Dedifferentiated amniotic fluid mesenchymal stem cell (primary cell): ENCODE measurements around the gene DDX1.
A peak's percentile ranks its signal among the peaks of the same experiment; 100 is the strongest.

Experiments used
- DNase-seq: peaks from one replicate; pipeline ENCODE4 v3.0.0-alpha.2; 2016; ENCODE audit errors: extremely low spot score

DDX1 gene

DNA sequence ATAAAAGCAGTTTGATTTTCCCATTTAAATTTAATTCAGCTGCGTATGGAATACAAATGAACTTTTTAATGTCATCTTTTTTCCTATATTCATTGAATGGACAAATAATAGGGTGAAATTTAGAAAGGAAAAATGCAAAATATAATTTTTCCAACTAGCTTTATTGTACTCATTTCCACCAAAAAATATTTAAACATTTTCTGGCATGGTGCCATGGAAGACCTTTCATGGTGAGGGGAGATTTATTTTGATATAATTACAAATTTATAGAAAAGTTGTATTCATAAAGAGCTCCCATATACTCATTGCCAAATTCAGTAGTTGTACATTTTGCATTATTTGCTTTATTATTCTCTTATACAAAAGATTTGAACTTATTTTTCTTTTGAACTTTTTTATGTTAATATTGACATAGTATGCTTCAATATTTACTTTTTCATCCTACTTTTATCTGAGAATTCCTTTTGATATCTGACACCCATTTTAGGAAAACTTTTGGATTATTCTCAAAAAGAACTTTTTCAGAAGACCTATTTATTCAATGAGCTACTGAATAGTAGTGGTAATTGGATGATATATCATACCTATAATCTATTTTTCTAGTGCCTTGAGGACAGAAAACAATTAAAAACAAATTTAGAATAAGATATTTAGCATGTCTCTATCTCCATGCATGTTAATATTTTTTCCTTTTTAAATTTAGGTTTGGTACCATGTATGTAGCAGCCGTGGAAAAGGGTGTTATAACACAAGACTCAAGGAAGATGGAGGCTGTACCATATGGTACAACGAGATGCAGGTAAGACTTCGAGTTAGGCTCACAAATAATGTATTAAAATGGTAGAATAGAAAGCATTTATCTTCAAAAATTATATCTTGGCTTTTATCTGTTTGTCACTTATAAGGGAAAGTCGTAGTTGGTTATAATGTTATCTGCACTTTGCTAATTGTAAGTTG is 37.5 kb downstream of the DDX1 start:
- DNase-seq, result no peak

DNA sequence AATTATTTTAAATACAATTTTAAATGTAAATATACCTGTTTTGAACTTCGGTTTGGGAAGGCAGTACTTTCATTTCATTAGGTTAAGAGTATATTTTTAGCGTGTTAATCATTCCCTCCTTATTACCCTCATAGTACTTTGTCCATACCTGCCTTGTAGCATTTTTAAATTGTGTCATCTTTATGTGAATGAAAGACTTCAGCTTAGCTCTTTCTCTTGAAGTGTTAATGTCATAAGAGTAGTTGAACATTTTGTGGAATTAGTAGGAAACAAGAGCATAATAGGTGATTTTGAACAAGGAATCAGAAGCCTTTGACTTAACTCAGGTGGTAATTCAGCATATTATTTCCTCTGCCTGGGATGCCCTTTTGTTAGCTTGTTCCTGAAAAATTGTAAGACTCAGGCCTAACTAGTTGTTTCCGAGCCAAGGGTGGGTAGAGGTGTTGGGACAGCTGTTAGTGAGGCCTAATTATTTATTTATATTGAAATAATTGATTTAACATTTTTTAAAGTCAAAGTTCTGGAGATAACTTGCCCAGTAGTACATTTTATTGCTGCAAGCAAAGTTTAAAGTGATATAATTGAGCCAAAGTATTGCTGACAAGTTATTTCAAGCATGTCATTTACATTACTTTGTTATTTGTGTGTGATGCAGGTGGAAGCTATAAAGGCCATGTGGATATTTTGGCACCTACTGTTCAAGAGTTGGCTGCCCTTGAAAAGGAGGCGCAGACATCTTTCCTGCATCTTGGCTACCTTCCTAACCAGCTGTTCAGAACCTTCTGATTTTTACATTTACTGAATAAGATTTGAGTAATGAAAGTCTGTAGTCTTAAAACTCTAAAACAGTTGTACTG is 38.7 kb downstream of the DDX1 start:
- no peak for DNase-seq

DNA sequence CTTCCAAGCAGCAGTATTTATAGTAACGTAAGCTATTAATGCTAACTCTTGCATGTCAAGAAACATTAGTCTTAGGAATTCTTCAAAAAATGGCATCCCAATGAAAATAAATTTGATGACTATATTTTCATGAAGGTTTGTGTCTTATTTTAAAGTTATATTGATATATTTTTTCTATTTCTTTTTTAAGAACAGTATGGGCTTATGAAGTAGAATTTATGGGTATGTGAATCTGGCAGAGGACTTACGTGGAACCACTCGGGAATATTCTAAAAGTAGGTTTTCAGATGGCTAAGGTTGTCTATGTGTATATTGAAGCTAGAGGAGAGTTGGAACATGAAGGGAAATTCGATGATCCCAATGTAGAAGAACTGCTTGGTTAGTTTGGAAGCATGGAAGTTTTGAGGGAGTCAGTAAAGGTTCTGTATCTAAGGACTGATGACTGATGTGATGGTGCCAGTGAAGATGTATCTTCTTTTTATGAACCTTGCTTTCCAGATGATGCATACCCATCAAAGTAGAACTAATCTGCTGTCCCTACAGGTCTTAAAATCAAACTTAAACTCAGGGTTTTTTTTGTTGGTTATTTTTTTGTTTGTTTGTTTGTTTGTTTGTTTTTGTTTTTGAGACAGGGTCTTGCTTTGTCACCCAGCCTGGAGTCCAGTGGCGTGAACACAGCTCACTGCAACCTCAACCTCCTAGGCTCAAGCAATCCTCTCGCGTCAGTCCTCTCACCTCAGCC is 39.5 kb downstream of the DDX1 start:
- DNase-seq, result no peak

DNA sequence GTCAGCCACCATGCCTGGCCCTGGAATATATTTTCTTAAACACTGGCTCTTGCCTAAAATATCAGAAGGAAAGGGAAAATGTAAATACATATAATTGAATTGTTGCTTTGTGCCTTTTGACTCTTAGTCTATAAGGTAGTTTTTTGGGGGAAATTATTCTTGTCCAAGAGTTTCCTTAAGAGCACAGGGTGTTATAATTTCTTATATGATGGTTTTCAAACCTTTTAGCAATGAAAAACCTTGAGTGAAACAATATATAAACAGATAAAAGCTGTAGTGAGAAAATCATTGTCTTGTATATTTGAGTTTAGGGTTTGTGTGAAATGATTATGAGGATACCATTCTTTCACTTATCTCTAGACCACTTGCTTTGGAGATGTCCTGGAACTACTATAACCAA is 40.2 kb downstream of the DDX1 start:
- no peak for DNase-seq

DNA sequence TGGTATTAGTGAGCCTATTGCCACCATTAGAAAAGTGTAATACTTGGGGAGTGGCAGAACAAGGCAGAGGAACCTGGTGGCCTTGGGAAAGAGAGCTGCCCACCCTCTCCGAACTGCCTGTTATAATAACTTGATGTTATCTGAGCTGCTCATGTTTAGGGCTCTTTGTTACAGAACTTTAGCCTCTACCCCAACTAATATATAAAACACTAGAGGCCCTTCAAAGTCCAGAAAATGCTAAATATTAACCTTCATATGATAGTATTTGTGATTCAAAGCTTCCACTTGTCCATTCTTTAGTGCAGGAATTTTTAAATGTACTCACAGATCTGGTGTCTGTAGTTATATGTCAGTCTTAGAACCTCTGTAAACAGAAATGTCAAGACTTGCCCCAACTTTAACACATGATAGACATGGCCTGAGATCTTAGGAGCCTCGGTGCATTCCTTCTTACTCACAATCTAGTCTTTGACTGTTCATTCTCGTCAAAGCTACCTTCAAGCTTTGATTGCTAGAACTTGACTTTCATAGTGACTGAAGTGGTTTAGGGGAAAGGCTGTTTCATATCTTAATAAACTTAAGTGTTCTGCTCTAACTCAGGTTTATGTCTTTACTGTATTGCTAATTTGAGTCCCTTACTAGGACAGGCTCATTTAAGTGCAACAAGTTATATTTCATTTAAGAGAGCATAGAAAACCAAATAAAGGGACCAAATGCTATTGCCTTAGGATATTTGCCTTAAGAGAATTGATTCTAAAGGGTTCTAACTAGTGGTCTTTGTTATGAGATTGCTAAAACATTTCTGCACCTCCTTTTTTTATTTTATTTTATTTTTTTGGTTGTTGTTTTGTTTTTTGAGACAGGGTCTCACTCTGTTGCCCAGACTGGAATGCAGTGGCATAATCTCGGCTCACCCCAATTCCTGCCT is 41.6 kb downstream of the DDX1 start:
- DNase-seq, result no peak

DNA sequence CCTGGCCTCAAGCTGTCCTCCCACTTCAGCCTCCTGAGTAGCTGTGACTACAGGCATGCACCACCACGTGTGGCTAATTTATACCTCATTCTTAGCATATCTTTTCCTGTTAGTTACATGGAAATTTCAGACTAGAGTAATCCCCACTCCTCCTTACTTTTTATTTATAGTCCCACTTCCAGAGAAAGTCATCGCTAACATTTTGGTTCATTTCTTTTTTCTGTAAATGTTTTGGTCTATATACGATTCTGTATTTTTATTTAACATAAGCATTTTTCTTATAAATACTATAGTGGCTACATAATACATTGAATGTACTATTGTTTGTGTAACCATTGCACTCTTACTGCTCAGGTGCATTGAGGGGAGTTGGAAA is 42.3 kb downstream of the DDX1 start:
- no peak for DNase-seq

DNA sequence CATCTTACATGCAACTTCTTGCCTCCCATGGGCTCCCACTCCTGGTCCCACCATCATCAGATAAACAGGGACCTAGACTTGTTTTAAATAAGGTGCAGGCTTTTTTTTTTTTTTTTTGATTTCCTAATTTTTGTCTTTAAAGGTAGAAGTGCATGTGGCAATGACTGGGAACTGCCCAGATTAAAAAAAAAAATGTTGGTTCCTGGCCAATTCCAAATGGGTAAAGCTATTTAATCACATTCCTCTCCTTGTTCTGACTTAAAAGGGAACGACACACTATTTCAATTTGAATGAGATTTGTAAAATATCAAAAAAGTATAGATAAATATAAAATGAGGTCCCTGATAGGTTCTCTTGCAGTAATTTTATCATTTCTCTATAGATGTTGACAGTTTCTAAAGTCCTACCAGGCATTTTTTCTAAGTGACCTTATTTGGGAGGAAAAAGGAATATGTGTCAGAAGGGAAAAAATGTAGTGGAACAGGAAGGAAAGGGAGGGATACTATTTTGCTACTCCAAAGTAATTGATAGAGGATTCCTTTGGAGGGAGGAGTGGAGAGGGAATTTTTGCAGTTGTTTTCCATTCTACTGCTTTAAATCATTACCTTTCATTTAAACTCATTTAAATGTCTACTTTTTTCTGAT is 43.3 kb downstream of the DDX1 start:
- peak; percentile 41 for DNase-seq

DNA sequence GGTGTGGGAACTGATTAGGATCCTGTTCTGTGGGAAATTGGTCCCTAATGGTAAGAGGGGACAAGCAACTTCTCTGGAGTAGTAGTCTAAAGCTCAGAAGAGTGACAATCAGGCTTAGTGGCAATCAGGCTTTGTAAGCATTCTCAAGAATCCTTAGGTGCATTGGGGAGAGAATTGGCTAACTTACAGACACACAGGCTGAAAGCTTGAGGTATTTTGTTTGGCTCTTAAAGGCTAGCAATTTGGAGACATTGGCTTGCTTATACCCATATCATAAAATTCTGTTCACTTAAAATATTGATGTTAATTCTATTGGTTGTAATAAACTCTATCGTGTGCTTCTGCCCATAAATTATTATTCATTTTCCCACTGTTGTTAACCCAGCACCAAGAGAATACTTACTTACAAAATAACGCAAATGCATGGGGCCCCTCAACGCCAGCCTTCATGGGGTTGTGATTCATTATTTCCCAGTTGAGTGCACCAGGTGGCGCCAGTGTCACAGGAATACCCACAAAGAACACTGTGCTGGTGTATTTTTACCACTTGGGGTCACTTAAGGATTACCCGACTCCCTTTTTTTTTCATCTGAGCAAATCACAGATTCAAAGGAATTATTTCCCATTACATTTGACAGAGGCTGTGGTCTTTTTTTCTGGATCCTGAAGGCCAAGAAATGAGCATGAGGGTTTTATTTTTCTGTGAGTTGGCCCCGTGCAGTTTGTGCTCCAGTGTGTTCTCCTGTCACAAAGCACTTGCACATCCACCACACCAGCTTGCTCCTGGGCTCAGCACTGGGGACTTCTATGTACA is 45.5 kb downstream of the DDX1 start:
- peak; percentile 44 for DNase-seq

DNA sequence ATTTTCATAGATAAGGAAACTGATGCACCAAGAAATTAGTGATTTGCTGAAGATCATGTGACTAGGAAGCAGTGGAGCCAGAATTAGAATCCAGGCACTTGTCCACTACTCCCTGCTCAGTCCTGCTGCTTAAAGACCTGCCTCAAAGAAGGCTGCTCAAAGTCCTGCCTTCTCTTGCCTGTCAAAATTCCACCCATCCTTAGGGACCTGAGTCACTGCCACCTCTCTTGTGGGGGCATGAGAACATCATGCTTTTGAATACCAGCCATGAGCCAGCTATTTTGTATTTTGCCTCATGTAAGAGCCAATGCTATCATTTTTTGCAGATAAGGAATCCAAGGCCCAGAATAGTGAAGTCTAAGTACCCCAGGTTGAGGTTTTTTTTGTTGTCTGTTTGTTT is 47.1 kb downstream of the DDX1 start:
- peak; percentile 59 for DNase-seq

DNA sequence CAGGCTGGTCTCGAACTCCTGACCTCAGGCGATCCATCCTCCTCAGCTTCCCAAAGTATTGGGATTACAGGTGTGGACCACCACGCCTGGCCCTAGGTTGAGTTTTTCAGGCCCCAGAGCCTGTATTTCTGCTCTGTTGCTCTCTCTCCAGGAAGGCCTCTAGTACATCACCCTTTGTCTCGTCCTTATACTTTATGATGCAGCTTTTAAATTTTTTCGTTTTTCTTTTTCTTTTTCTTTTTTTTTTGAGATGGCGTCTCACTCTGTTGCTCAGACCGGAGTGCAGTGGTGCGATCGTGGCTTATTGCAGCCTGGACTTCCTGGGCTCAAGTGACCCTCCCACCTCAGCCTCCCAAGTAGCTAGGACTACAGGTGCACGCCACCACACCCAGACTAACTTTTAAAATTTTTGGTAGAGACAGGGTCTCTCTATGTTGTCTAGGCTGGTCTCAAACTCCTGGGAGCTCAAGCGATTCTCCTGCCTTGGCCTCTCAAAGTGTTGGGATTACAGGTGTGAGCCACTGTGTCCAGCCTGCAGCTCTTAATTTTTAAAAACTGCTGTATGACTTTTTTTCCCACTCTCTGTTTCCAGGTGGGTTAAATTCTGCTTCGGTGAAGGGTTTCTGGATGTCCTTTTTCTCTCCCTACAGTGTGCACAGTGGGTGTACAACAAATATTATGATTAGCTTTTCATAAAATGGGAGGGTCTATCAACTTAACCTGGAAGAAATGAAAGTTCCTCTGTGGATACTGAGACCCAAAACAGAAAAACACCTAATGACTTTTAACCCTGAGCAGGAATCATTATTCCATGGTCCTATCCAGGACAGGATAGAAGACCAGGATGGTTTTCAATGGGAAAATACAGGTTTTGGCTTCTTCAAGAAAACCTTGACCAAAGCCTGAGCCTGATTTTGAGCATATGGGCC is 47.9 kb downstream of the DDX1 start:
- DNase-seq, result no peak

DNA sequence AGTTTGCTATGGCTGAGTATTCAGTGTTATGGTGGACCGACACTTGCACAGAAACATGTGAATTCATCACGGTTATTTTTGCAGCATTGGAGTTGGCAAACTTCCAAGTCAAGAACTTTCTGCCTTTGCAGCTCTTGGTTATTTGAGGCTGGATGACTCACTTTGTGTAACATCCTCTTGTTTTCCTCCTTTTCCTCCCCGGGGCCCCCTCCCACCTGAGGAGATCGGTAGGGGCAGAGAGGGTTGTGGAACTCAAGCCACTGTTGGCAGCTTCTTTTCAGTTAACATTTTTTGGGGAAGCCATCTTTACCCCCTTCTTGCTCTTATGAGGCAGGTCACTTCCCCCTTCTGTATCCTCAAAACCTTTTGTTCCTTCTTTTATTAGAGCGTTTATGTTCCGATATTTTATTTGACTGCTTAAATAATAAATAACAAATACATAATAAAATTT is 48.6 kb downstream of the DDX1 start:
- DNase-seq, result no peak

DNA sequence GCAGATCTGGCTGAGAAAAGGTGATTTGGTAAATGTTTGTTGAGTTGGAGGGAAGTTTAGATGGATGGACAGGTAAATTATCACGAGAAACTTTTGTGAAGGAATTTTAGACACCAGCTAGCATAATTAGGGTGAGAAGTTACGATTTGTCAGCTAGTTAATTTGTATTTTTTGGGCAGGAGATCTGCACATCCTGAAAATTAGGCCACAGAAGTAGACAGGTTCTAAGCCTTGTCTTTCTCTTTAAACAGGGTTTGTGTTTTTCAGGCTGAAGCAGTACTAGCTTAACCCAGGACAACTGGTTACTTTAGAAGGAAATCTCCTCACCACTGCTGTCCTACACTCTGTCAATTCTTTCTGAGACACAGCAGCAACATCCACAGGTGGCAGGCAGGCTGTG is 49.1 kb downstream of the DDX1 start:
- no peak for DNase-seq

DNA sequence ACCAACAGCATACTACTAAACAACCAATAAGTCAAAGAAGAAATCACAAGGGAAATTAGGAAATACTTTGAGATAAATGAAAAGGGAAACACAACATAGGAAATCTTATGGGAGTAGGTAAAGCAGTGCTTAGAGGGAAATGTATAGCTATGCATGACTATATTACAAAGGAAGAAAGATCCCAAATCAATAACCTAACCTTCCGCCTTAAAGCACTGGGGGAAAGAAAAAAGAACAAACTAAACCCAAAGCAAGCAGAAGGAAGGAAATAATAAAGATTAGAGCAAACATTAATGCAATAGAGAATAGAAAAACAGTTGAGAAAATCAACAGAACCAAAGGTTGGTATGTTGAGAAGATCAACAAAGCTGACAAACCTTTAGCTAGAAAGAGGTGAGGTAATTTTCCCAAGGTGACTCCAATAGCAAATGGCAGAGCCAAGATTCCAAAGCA is 49.9 kb downstream of the DDX1 start:
- no peak for DNase-seq

DNA sequence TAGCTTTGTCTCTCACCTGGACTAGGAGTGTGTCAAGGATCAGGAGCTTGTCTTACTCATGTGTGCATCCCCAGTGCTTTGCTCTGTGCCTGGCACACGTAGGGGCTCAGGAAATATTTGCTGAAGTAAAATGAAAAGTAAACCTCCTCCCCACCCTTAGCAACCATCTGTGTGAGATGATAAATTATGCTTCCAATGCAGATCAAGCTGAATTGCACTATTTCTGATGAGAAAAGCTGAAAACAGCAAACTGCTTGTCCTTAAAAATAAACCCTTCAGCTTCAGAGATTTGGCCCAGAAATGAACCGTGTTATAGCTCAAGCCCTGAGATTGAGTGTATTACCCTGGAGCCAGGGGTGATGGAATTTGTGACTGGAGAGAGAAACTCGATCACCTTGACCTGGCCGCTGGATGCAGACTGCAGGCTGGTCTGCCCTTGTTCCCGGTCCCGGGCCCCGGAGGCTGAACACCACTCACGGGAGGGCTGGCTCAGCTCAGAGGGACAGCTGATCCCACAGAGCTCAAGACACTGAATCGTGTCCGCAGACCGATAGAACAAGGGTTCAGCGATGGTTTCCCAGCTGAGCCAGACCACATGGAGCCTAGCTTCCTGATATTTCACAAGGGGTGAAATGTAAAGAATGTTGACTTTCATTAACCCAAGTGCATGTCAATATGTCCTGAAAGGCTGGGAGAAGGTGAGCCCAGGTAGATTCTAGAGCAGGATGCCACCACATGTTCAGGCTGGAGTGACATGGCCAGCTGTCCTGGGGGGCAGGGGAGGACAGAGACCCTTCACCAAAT is 50.5 kb downstream of the DDX1 start:
- no peak for DNase-seq

DNA sequence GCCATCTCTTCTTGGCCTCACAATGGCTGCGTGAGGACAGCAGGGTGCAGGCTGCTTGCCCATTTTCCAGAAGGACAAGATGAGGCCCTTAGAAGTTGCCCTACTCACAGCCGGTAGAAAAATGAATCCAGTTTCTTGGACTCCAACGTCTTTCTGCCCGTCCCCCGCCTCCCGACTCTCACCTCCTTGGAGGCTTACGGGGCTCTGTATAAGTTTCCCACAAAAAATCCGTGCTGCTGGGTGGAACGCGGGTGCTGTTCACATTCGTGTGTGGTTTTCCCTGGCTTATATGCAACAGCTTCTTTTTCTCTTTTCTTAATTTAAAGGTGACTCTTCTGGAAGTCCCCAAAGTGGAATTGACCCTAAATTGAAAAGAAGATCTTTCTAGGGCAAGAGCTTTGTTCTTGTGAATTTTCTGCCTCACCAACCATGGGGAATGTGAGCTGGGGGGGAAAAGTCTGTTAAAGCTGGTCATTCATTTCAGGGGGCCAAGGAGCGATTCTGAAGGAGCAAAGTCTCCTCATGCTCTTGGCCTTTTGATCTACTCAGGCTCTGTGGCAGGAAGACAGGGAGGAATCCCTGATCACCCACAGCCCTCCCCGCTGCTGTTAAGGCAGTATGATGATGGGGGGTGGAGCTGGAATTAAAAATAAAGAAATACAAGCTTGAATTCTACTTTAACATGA is 51.3 kb downstream of the DDX1 start:
- no peak for DNase-seq

DNA sequence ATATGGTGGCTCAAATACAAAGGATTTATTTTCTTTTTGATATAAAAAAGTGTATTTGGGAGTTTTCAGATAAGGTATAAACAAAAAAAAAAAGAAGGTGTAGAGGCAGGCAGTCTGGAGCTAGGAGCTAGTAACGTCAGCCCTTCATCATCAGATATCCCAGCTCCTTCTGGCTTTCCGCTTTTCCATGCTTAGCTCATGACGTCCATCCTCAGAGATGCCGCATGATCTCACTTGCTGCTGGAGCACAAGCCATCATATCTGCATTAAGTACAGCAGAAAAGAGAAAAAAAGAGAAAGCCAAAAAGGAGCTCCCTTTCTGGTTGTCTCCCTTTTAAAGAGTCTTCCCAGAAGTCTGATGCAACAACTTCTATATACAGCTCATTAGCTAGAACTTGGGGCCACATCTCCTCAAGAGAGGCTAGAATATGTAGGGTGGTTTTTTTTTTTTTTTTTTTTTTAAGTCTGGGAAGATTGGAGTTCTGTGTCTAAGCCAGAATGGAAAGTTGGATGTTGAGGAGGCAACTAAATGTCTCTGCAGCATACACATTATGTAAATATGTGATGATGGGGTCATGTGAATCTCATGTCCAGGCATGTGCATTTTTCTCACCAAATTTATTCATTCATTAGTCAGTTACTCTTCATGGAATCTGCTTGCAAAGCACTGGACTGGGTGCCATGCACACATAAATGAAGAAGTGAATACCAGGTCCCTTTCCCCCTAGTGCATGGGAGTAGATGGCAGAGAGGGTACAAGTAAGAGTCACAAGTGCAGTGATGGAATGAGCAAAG is 52.3 kb downstream of the DDX1 start:
- no peak for DNase-seq
